Measurements from ENCODE around the gene EMC8. TPM values are rescaled to one million over a fixed set of nuclear protein-coding genes. Genes with fewer than 3 reads are reported as not detected.

Gene EMC8
- total and polyA plus RNA-seq, 2 donors (not counting 1 experiment from before 2014, with no cell fraction given), result 22.1 to 33.1 TPM

DNA sequence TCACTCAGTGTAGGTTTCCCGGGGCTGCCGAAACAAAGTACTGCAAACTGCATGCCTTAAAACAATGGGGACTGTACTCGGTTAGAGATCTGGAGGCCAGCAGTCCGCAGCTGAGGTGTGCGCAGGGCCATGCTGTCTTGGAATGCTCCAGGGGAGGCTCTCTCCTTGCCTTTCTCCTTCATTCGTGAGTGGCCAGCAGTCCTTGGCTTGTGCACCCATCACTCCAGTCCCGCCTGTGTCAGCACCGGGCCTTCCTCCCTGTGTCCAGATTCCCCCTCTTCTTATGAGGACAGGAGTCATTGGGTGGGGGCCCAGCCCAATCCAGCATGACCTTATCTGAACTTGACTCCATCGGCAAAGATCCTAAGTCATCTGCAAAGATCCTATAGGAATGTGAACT lies 43.5 kb upstream of the EMC8 start:
- Histone ChIP-seq H3K27me3 (replicated peaks in 1 of 4; ENCODE audit: control extremely low read depth in 1 of 4, control insufficient read depth in 3 of 4, insufficient read depth in 4 of 4, low read length in 3 of 4) (no peaks in the 10 kb centered on the region), H3K9ac (ENCODE audit: low read length) (no peak overlapping the region), H3K9me3 (ENCODE audit: control extremely low read depth in 1 of 3, control insufficient read depth in 2 of 3, insufficient read depth in 1 of 3, low read length in 2 of 3) (peaks cover 0 to 4% (median 0%) of the 10 kb centered on the region in 3 donors), H3K79me2 (ENCODE audit: control insufficient read depth, insufficient read depth, low read length) (no peaks in the 10 kb centered on the region), H3K4me2 (replicated peaks; ENCODE audit: low read depth, low read length, poor library complexity, severe bottlenecking) (no peak overlapping the region), H3K36me3 (replicated peaks in 1 of 2; ENCODE audit: control extremely low read depth in 1 of 2, control insufficient read depth in 1 of 2, extremely low read depth in 1 of 2, insufficient read depth in 2 of 2, low read length in 1 of 2) (no peaks in the 10 kb centered on the region), H3K4me1 (ENCODE audit: control insufficient read depth in 2 of 2, insufficient read depth in 2 of 2, low read length in 2 of 2) (peaks cover 6 to 19% of the 10 kb centered on the region in 2 donors), H4K20me1 (ENCODE audit: control insufficient read depth, insufficient read depth, low read length, poor library complexity, severe bottlenecking) (no peaks in the 10 kb centered on the region), H3K27ac (ENCODE audit: low read length in 2 of 2) (no peak overlapping the region), H3K4me3 (ENCODE audit: control extremely low read depth in 1 of 5, extremely low read depth in 1 of 5, insufficient read depth in 1 of 5, low read depth in 2 of 5, low read length in 4 of 5) (no peak overlapping the region), H2AFZ (ENCODE audit: insufficient read depth, low read depth, low read length, poor library complexity, severe bottlenecking) (no peak overlapping the region)
- intact Hi-C loops (cut with micrococcal nuclease), result no loop called here
- TF ChIP-seq EZH2 (IDR thresholded peaks at IDR 0.05; ENCODE audit: borderline replicate concordance, insufficient read depth, low read depth, low read length, poor library complexity, severe bottlenecking) (no peak), CTCF (IDR thresholded peaks at IDR 0.05) (no peak)
- H3K4me3 Mint-ChIP-seq, result no peak overlapping the region
- peaks cover 12% of the 10 kb centered on the region for H3K27me3 Mint-ChIP-seq
- ChIA-PET POLR2A (no interaction called here), CTCF (interaction anchor here (1.4 kb wide), 1 partner anchor 23 kb away, joined by 3 read pairs; no protein-coding TSS in a partner anchor)
- ATAC-seq (ENCODE audit: low read depth) (no peak), DNase-seq (no peak)
- peaks cover 18% of the 10 kb centered on the region for H3K4me1 Mint-ChIP-seq
- H3K27ac Mint-ChIP-seq, result no peak overlapping the region
- 98% methylated on average over 5 of the region's 9 CpGs for WGBS (ENCODE audit: insufficient coverage)
- H3K9me3 Mint-ChIP-seq (ENCODE audit: insufficient read depth), result peaks cover 2% of the 10 kb centered on the region

- Histone ChIP-seq H3K36me3 (replicated peaks in 1 of 2; ENCODE audit: control extremely low read depth in 1 of 2, control insufficient read depth in 1 of 2, extremely low read depth in 1 of 2, insufficient read depth in 2 of 2, low read length in 1 of 2) (no peaks in the 10 kb centered on the region), H2AFZ (ENCODE audit: insufficient read depth, low read depth, low read length, poor library complexity, severe bottlenecking) (no peak overlapping the region), H3K27me3 (replicated peaks in 1 of 4; ENCODE audit: control extremely low read depth in 1 of 4, control insufficient read depth in 3 of 4, insufficient read depth in 4 of 4, low read length in 3 of 4) (no peaks in the 10 kb centered on the region), H3K4me3 (ENCODE audit: control extremely low read depth in 1 of 5, extremely low read depth in 1 of 5, insufficient read depth in 1 of 5, low read depth in 2 of 5, low read length in 4 of 5) (no peak overlapping the region), H3K79me2 (ENCODE audit: control insufficient read depth, insufficient read depth, low read length) (no peaks in the 10 kb centered on the region), H4K20me1 (ENCODE audit: control insufficient read depth, insufficient read depth, low read length, poor library complexity, severe bottlenecking) (no peaks in the 10 kb centered on the region), H3K9me3 (ENCODE audit: control extremely low read depth in 1 of 3, control insufficient read depth in 2 of 3, insufficient read depth in 1 of 3, low read length in 2 of 3) (peaks cover 0 to 4% (median 0%) of the 10 kb centered on the region in 3 donors), H3K27ac (ENCODE audit: low read length in 2 of 2) (no peak overlapping the region), H3K4me1 (ENCODE audit: control insufficient read depth in 2 of 2, insufficient read depth in 2 of 2, low read length in 2 of 2) (peaks cover 4 to 17% of the 10 kb centered on the region in 2 donors), H3K4me2 (replicated peaks; ENCODE audit: low read depth, low read length, poor library complexity, severe bottlenecking) (no peak overlapping the region), H3K9ac (ENCODE audit: low read length) (no peak overlapping the region)
- H3K27me3 Mint-ChIP-seq, result peaks cover 12% of the 10 kb centered on the region
- WGBS (ENCODE audit: insufficient coverage), result 93% methylated on average over 5 of the region's 9 CpGs
- H3K4me3 Mint-ChIP-seq, result no peak overlapping the region
- TF ChIP-seq CTCF (IDR thresholded peaks at IDR 0.05), result no peak
- TF ChIP-seq EZH2 (IDR thresholded peaks at IDR 0.05; ENCODE audit: borderline replicate concordance, insufficient read depth, low read depth, low read length, poor library complexity, severe bottlenecking), result no peak
- CTCF ChIA-PET, result interaction anchor here (1.4 kb wide), 1 partner anchor 23 kb away, joined by 3 read pairs; no protein-coding TSS in a partner anchor
- no peak for ATAC-seq (ENCODE audit: low read depth)
- H3K9me3 Mint-ChIP-seq (ENCODE audit: insufficient read depth), result peaks cover 2% of the 10 kb centered on the region
- peaks cover 18% of the 10 kb centered on the region for H3K4me1 Mint-ChIP-seq
- POLR2A ChIA-PET, result no interaction called here
- DNase-seq, result no peak
- no peak overlapping the region for H3K27ac Mint-ChIP-seq
- intact Hi-C loops (cut with micrococcal nuclease), result no loop called here
These were observed 43.1 kb upstream of the EMC8 start for GRCh38 chr16:85842435-85842834.
